Muscle of back (tissue), 11 donors: ENCODE data around the gene MIS18BP1. TPM values are rescaled to one million over a fixed set of nuclear protein-coding genes. Genes with fewer than 3 reads are reported as not detected.
A peak's percentile ranks its signal among the peaks of the same experiment; 100 is the strongest.
"Not testable (repeated sequence)": the region's sequence is repeated elsewhere in the genome, so short reads cannot be mapped to it uniquely, and the experiment has no call there.

Experiments used
- DNase-seq, 3 donors: peaks; one replicate each; pipeline versions ENCODE4 v3.0.0 to v3.0.0-alpha.2; 2013
- polyA plus RNA-seq, 10 donors: library from polyadenylated mRNA; unstranded; fragments of 120-200 nt; gene quantifications; one replicate each; pipeline ENCODE4 v1.2.1, GENCODE V29; 2013; ENCODE audit not compliant: insufficient read length in 10 of 10

MIS18BP1 gene
- polyA plus RNA-seq, 10 donors = 14.3 to 33.8 (median 22.0) TPM

- DNase-seq = no peak
These were observed 5.6 kb downstream of the MIS18BP1 start for GRCh38 chr14:45247427-45247826.

GRCh38 chr14:45246691-45247090 lies 6.3 kb downstream of the MIS18BP1 start:
- DNase-seq = no peak

GRCh38 chr14:45246151-45246550 lies 6.9 kb downstream of the MIS18BP1 start:
- no peak for DNase-seq

GRCh38 chr14:45242706-45243105 lies 10.3 kb downstream of the MIS18BP1 start:
- DNase-seq = no peak

GRCh38 chr14:45238988-45239387 lies 14.0 kb downstream of the MIS18BP1 start:
- DNase-seq = no peak

GRCh38 chr14:45227566-45227965 lies 25.4 kb downstream of the MIS18BP1 start:
- DNase-seq = no peak

GRCh38 chr14:45222485-45223262 lies 30.3 kb downstream of the MIS18BP1 start:
- DNase-seq = no peak

- DNase-seq = not testable (repeated sequence)
These were observed 38.7 kb downstream of the MIS18BP1 start for GRCh38 chr14:45214341-45214740.

- not testable (repeated sequence) for DNase-seq
These were observed 39.3 kb downstream of the MIS18BP1 start for GRCh38 chr14:45213716-45214115.

- DNase-seq = no peak
These were observed 40.8 kb downstream of the MIS18BP1 start for GRCh38 chr14:45212231-45212630.

GRCh38 chr14:45211295-45211694 lies 41.7 kb downstream of the MIS18BP1 start:
- DNase-seq = no peak

GRCh38 chr14:45210159-45210558 lies 42.8 kb downstream of the MIS18BP1 start:
- DNase-seq = no peak

GRCh38 chr14:45204241-45204640 lies 48.8 kb downstream of the MIS18BP1 start:
- no peak for DNase-seq

- DNase-seq = no peak
These were observed 51.1 kb downstream of the MIS18BP1 start for GRCh38 chr14:45201905-45202304.

- DNase-seq = no peak
These were observed 53.8 kb downstream of the MIS18BP1 start for GRCh38 chr14:45199230-45199629.

- DNase-seq = peak in 1 of 3 donors; percentile 15
These were observed 54.5 kb downstream of the MIS18BP1 start for GRCh38 chr14:45198551-45198950.

- no peak for DNase-seq
These were observed 58.0 kb downstream of the MIS18BP1 start for GRCh38 chr14:45194964-45195363.

- DNase-seq = no peak
These were observed 67.7 kb downstream of the MIS18BP1 start for GRCh38 chr14:45185100-45185814.

GRCh38 chr14:45181806-45182205 lies 71.2 kb downstream of the MIS18BP1 start:
- no peak for DNase-seq

- no peak for DNase-seq
These were observed 71.7 kb downstream of the MIS18BP1 start for GRCh38 chr14:45181329-45181728.

- peak in 1 of 3 donors; percentile 74 for DNase-seq
These were observed 75.9 kb downstream of the MIS18BP1 start for GRCh38 chr14:45177076-45177475.

- DNase-seq = no peak
These were observed 83.1 kb downstream of the MIS18BP1 start for GRCh38 chr14:45169906-45170305.

GRCh38 chr14:45156067-45156466 lies 96.9 kb downstream of the MIS18BP1 start:
- no peak for DNase-seq
